Measurements from ENCODE around the gene DESI2.

DESI2 gene

DNA sequence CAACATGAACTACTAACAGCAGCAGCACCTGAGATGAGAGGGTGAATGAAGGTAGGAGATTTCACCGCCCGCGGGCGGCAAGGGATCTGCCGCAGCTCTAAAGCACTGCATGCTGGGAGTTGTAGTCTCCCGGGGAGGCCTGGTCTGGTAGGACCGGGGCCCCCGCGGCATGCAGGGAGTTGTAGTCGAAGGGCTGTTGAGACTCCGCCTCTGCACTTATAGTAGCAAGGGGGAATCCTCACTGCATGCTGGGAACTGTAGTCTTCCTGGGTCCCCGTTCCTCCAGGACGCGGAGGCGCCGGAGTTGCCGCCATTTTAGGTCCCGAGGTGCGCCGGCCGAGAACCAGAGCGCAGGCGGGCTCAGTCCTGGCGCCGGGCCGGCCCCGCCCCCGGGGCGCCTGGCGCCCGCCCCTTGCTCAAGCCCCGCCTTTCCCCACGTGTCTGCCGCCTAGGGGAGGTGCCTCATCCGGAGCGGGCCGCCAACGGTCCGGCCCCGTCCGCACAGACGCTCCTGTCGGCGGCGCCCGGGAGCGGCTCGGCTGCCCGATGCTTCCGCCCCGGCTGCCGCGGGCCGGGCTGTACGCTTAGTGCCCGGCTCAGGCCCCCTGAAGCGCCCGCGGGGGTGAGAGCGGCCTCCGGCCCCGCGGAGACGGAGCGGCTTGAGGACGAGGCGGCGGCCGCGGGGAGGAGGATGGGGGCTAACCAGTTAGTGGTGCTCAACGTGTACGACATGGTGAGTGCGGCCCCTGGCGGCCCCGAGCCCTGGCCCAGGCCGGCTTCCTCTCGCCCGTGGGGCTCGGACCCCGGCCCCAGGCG lies at the start of gene DESI2:
TSS of gene DESI2 (plus strand) at position 504 of the 816 bp plus-strand sequence. CDS start at position 692, 188 bp downstream.
- DNase-seq, result peak; percentile 98

DNA sequence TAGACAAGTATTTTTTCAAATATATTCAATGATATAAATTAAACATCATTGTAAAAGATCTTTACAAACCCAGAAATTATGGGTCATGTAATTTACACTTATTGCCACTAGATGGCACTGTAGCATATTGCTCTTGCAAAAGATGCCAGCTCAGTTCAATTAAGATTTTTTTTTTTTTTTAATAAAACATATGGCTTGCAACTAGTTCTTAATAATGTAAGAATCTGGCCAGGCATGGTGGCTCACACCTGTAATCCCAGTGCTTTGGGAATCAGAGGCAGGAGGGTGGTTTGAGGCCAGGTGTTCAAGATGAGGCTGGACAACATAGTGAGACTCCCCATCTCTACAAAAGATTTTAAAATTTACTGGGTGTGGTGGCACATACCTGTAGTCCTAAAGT lies 49.4 kb upstream of the DESI2 start:
- DNase-seq, result no peak

DNA sequence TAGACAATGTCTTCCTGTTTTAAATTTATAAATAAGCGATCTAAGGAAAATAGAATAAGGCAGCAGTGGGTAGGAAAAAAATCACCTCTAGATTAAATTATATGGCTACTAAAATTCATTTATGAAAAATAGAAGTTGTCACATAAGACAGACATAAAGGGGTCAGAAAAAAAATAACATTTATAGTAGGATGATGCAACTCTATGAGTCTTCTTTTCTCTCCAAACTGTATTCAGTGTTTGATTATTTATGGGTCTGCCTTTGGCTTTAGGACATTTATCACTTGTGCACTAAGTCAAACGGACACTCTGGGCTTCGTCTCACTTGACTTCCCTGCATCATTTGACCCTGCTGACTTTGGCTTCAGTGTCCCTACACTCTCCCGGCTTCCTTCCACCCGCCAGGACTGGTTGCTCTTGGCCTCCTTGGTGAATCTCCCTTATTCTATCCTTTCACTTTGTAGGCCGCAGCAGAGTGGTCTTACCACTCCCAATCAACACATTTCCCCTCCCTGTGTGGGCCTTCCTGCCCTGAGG lies 47.0 kb upstream of the DESI2 start:
- DNase-seq, result no peak

DNA sequence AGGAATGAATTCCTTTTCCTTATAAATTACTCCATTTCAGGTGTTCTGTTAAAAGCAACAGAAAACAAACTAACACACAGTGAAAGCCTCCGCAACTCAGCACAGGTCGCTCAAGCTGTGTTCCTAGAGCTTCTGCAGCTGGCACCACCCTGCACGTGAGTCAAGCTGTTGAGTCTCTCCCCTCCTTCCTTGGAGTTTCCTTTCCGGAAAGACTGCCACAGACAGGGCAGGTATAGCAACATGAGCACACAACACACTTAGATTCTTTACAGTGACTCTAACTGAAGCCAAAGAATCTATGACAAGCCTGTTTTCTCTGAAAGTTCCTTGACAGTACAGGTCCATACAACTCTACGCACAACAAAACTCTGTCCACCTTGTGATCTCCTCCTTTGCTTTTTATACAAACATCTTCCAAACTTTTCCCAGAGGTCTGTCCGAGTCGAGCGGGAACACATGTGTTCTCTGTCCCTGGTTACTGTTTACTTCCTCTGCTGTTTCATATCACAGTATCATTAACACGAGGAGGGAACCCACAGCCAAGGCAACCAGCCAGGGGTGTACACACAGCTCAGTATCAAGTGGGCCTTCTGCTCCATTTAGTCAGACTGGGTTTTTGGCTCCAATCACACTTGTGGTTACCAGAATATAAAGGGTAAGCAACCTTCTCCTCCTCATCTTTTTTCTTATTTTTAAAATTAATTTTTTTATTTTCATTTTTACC lies 38.7 kb upstream of the DESI2 start:
- no peak for DNase-seq

DNA sequence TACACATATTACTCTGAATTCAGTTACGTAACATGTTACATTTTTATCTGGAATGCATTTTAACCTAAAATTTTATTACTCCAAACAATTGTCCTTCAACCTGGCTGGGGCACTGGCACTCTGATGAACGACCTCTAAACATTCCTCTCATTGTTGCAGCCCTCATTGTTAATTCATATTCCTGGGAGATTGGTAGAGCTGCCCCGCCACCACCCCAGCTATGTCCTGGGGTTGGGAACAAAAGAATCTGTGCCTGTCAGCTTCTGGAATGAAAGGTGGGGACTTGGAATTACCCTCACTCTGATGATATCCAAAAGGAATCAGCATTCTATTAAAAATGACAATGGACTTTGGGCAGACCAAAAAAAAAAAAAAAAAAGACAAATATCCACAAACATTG lies 38.0 kb upstream of the DESI2 start:
- DNase-seq, result no peak

DNA sequence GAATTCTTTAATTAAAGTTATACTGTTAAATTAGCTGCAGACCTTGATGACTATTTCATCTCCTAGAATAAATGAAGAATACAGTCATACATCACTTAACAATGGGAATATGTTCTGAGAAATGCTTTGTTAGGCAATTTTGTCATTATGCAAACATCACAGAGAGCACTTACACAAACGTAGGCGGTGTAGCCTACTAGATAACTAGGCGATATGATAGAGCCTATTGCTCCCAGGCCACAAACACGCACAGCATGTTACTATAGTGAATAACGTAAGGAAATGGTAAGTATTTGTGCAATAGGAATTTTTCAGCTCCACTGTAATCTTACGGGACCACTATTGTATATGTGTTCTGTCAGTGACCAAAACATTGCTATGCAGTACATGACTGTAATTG lies 37.6 kb upstream of the DESI2 start:
- no peak for DNase-seq

DNA sequence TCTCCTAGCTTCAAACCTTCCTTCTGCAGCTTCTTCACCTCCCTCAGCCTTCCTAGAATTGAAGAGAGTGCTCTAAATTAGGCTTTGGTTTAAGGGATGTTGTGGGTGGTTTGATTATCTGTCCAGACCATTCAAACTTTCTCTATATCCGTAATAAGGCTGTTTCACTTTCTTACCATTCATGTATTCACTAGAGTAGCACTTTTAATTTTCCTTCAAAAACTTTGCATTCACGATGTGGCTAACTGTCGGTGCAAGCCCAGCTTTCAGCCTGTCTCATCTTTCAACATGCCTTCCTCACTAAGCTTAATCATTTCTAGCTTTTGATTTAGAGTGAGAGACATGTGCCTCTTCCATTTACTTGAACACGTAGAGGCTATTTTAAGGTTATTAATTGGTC lies 26.2 kb upstream of the DESI2 start:
- DNase-seq, result no peak

DNA sequence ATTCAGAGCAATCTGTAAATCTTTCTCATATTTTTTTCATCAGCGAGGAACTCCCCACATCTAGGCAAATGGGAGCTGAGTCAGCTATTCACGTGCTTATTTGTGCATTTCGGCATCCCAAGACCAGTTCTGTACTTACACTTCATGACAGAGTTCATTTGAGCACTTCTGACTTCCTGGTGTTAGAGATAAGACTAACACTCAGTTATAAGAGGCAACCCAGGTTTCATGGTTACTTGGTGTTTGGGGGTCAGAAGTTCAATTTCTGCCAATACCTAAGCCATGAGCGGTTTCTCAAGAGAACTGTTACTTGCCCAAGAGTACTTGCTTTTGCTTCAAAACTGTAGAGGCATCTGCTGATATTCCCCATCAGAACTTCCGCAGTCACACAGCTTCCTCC lies 24.1 kb upstream of the DESI2 start:
- DNase-seq, result no peak

DNA sequence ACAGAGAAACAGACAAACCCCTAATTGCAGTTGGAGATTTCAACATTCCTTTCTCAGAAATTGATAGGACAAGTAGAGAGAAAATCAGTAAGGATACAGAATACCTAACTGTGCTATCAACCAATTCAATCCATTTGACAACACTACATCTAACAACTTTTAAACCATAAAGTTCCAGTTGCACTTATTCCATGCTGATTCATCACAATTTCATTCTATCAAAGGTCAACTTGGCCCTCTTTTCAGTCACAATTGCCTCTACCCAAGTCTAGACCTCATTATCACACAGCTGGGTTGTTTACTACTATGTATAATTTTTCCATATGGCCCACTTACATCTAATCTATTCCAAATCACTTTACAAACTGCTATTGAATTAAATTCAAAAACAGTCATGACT lies 19.8 kb upstream of the DESI2 start:
- DNase-seq, result no peak

DNA sequence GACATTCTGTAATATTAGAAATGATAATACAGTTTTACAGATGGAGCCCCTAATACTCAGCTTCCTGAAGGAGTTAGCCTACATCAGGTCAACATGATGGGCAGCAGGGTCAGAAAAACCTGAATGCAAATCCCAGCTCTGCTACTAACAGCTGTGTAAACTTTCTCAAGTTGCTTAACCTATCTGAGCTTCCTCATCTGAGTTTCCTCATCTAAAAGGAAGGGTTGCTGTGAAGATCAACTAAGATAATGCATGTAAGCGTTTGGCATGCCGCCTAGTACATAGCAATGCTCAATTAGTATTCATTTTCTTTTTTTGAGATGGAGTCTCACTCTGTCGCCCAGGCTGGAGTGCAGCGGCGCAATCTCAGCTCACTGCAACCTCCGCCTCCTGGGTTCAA lies 18.4 kb upstream of the DESI2 start:
- no peak for DNase-seq

DNA sequence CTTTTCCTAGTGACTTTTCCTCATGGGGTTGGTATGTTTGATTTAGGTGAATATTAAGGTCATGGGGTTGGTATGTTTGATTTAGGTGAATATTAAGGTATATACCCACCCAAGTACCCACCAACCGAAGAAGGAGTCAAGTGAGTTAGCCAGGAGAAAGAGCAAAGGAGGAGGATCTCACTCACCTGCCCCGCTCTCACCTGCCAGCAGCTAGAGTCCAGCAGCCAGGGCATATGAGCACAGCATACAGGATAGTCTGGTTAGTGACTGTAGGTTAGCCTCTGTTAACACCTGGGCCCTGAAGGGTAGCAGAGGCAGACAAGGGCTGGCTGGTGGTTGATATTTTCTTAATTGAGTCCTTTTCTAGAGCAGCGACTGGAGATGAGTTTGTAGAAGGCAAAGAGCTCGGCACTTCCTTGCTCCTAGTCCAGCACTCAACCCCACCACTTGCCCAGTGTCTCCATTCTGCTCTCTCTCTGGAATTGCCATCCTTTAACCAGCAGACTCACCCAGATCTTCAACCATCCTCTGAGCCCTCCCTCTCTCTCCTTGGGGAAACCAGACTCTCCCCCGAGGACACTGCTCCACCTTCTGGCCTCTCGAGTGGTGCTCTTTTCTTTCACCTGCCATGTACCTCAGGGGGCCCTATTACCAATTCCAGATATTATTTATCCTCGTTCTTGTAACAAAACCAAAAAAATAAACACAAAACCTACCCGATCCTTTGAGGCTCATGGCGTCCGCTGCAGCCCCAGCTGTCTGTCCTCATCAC lies 16.3 kb upstream of the DESI2 start:
- DNase-seq, result no peak

DNA sequence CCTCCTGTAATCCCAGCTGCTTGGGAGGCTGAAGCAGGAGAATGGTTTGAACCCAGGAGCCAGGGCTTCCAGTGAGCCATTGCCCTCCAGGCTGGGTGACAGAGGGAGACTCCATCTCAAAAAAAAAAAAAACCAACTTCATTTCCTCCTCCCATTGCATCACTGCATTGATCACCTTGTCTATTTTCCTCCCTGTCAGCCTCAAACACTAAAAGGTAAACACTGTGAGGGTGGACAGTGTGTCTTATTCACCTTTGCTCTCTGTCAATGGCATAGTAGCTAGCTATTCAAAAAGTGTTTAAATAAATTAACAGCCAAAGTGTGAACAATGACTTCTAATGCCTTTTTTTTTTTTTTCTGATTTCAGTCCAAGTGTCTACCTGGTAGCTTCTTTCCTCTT lies 13.4 kb upstream of the DESI2 start:
- no peak for DNase-seq

DNA sequence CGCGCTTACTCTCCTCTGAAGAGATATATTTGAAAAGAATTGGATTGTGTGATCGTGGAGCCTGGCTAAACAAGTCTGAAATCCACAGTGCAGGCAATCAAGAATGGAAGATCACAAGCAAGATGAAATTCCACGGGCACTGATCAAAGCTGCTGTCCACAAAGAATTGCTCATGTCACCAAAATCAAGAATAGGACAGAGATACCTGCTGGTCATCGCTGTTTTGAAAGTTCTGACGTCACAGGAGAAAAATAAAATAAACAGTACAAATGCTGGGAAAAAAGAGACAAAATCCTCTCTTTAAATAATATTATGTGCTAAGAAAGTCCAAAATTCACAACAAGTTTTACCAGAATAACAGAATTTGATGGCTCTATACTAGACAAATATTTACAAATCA lies 12.0 kb upstream of the DESI2 start:
- DNase-seq, result no peak

DNA sequence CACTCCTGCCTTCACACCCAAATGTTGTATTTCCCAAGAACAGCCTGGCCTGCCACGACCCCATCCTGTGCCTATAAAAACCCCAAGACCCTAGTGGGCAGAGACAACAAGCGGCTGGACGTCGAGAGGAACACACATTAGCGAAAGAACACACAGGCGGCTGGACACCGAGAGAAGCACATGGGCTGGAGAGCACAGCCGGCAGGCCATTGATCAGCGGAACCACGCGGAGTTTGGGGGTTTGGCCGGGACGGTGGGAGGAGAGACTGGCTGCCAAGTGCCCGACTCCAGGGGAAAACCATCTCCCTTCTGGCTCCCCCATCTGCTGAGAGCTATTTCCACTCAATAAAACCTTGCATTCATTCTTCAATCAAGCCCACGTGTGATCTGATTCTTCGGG lies 10.4 kb upstream of the DESI2 start:
- no peak for DNase-seq

DNA sequence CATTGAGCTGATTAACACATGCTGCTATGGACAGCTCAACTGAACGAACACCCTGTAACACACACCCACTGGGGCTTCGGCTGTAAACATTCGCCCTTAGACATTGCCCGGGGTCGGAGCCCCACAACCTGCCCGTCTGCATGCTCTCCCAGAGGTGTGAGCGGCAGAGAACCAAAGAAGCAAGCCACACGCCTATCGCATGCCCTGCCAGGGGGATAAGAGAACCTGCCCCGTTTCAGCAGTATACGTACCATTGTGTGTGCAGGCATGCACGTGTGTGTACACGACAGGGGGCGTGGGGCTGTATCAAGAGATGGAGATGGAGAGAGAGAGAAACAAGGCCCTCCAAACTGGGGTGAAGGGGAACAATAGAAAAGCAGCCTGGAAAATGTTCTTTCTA lies 9.9 kb upstream of the DESI2 start:
- DNase-seq, result no peak

DNA sequence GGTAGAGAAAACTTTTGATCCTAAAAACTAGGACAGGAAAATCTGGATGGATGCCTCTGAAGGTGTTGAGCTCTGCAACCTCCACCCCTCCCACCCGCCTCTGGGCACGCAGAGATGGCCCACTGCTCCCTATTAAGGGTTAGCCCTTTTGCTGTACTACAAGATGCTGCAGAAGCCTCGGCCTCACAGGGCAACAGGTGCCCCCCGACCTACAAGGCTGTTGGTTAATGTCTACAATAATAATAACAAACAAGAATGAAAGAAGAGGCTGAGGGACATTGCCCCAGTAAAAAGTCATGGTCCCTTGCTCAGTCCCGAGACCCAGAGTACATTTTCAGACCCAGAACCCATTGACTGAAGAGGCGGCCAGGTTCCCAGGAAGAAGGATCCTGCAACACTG lies 7.5 kb upstream of the DESI2 start:
- DNase-seq, result no peak

DNA sequence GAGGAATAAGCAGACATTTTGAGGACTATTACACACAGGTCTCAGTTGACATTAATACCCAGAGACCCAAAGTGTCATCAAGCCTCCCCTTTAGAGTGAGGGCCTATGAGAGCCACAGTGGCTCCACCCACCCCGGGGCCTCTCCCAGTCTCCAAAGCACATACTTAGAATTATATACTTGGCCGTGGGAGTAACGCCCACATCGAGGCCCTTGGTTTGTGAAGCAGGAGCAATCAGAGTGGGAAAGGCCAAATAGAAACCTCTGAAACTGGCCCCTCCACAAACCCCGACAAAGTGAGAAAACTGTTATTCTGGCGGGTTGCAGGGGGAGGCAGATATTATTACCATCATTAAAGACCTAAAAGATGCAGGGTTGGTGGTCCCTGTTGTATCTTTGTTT lies 7.0 kb upstream of the DESI2 start:
- DNase-seq, result no peak

DNA sequence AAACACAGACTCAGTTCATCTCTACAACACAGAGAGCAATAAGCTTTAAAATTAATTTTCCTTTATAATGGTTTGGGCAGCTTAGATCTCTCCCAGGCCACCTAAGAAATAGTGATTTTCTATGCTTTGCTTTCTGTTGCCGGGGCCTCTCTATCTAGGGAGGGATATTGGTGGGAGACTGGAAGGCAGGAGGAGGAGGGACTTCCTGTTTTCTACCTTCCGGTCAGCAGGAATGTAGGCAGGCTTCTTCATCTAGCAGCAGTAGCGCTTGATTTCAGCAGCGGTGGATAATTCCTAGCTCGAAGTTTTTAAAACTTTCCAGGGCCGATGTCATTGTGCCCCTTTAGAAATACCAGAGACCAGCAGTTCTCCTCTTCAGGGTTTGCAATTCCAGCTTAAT lies 5.1 kb upstream of the DESI2 start:
- DNase-seq, result no peak

DNA sequence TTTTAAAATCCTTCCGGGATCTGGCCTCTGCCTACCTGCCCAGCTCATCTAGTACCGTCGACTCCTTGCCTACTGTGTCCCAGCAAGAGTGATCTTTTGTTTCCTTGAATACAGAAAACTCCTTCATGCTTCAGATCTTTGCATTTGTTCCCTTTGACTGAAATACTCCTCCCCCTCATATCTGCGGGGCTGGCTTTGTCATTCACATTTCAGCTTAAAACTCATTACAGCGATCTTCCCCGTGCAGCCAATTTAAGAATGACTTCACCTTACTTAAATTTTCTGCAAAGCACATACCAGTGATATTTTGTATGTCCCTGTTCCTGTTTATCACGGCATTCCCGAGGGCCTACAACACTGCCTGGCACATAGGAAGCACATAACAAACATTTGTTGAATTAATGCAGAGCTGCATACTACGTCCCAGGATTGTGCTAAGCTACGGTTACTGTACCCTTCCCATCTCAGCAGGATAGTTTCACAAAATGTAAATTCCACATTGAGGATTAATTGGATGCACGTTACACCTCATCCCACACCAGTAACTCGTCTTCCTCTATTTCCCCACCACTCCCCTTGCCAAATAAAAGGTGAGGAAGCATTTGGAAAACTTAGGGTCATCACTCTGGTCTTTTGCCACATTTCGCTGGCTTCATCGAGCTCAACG lies 837 bp upstream of the DESI2 start:
- DNase-seq, result no peak

DNA sequence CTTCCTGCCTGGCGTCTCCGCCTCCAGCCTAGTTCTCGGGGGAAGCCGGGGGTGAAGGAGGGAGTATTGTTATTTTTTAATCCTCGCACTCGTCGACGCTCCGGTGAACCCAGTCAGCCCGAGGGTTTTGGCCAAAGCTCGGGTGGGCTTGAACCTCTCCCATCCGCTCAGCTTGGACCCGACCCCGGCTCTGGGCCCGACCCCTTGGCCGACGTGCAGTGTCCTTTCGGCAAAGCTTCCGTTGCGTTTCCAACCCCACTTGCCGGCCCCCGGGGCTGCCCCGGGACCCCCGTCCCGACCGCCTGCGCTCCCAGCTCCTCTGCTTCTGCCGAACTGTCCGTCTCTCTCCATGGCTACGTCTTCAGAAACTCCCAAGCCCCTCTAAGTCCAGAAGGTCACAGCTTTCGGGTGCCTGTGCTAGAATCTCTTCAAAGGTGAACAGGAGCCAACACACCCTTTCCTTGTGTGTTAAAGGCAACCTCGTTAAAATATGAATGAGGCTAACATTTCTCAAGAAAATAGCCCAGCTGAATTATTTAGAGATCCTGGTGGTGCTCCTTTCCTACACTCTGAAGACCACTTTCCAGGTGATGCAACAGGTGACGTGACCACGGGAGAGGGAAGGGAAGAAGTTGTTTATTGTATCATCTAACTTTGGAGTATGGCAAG lies 647 bp downstream of the DESI2 start:
- no peak for DNase-seq

DNA sequence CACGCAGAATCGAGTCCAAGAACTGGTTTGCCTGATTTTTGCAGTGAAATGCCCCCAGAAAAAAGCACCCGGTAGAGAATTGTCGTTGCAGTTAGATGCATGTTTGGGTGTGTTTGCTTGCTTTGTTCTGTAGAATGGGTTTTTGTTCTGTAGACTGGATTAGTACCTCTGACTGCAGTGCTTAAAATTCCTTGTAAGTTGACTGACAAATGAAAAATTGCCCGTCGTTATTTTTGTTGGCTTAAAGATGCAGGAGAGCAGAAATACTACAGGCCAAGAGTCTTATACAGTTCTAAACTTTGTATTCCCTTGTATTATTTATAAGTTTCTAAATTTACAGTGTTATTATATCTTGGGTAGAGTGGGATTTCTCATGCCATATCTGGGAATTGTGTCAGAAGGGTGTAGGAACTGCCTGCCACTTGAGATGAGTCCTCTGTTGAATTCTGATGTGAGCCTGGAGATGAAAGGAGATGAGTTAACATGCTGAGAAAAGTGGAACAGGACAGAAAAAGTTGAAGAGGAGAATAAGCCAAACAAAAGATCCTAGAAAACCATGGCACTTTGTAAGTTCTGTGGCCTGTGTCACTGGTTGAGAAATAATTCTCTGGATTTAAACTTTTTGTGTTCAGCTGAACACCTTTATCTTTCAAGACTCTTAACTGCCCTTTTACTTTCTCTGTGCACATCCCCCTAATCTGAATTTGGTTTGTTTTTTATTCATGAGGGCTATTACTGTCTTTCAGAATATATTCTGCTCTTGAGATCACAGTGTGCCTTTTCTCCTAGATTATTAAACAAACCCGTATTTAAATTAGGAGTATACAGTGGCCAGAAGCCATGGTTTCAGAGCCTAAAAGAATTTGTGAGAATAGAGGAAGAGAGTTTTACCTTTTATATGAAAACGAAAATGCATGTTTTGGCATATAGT lies 1.4 kb downstream of the DESI2 start:
- DNase-seq, result no peak
